ENCODE data around the gene NUDT22.

The NUDT22 gene

GRCh38 chr11:64225608-64226506 is at the start of gene NUDT22, which contains the start of gene TRPT1:
Gene NUDT22, plus strand, starts transcription at chr11:64226274. Its CDS starts 379 bp downstream, at chr11:64226653.
Gene TRPT1, minus strand, starts transcription at chr11:64226186. Its CDS starts 326 bp downstream, at chr11:64225860.
- no peak for DNase-seq

GRCh38 chr11:64176751-64177150 is 49.3 kb upstream of the NUDT22 start:
- no peak for DNase-seq

DNA sequence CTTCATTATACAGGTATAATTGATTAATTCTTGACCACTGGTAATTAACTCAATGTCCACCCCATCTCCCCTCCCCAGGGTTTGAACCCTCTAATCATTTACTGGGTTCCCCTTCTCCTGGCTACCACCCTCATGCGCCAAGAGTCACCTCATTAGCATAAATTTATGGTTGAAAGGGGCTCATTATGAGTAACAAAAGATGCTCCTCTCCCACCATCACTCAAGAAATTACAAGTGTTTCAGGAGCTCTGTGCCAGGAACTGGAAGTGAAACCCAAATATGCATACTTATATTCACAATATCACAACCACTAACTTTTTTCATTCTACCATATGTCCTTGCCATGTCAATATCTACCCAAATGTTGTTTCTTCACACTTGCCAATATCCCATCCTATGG is 47.9 kb upstream of the NUDT22 start:
- DNase-seq, result no peak

DNA sequence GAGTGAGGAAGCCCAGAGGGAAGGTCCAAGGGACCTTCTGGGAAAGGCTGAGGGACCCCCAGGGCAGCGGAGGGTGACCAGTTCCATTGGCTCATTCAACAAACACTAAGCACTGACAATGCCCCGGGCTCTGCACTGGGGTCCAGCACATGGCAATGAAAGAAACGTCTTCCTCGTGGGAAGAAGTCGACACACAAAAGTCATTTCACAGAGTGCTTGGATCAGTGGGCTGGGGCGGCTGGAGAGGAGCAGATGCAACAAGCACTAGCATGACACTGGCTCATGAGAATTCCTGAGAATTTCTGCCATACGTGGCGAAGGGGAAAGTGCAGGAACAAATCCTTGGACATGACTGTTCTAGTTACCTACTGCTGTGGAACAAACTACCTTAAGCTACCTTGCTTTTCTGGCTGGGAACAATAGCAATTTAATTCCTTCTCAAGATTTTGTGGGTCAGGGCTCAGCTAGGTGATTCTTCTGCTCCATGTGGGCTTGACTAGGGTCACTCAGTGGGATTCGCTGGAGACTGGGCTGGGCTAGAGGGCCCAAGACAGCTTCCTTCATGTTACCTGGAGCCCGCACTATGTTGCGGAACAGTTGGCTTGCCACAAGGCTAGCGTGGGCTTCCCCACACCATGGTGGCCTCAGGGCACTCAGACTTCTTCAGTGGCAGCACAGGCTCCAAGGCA is 47.0 kb upstream of the NUDT22 start:
- no peak for DNase-seq

DNA sequence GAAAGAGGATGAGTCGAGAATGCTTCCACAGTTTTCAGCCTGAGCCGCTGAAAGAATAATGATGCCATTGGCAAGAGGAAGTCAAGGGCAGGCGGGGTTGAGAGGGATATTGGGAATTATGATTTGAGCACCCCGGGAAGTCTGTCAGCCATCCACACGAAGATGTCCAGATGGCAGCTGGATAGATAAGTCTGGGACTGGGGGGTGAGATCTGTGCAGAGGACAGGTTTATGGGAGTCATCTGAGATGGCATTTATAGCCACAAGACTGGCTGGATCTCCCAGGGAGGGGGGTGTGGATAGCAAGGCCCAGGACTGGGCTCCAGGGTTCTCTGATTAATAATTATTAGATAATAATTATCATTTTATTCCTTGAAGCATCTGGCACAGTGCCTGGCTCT is 45.2 kb upstream of the NUDT22 start:
- DNase-seq, result no peak

- no peak for DNase-seq
Measured at GRCh38 chr11:64181506-64182411, 44.3 kb upstream of the NUDT22 start.

- DNase-seq, result no peak
Measured at GRCh38 chr11:64183890-64184289, 42.2 kb upstream of the NUDT22 start.

GRCh38 chr11:64185175-64185692 is 40.8 kb upstream of the NUDT22 start:
- no peak for DNase-seq

- DNase-seq, result peak; percentile 100
Measured at GRCh38 chr11:64185693-64186491, 40.2 kb upstream of the NUDT22 start, which contains the start of gene STIP1. Gene STIP1, plus strand, starts transcription at chr11:64186171. Its CDS starts 91 bp downstream, at chr11:64186262.

DNA sequence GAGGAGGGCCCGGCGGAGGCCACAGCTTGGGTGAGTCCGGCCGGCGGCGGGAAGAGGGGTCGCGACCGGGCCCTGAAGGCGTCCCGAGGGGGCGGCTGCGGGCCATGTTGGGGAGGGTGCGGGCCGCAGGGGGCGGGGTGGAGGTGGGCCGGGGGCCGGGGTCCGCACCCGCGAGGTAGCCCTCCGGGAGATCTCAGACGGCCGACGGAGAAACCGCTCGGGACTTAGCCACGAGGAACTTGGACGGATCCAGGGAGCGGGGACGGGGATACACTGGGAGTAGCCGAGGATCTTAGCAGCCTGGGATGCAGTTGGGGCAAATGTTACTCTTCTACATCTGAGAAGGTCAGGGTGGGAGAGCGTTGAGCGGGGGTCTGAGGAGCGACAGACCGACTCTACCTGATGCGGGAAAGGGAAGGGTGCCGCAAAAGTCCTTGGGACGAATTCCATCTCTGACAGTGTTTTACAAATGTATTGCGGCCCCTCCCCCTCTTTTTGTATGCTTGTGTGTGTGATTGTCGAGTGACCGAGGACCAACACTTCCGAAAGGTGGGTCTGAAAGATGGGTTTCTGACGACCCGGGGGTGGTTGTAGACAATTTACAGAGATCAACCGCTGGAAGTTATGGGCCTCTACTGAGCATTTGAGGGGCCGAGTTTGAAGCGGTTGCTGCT is 39.4 kb upstream of the NUDT22 start:
- DNase-seq, result no peak

GRCh38 chr11:64192434-64192833 is 33.6 kb upstream of the NUDT22 start:
- DNase-seq, result no peak

GRCh38 chr11:64196626-64197025 is 29.4 kb upstream of the NUDT22 start:
- no peak for DNase-seq

- no peak for DNase-seq
Measured at GRCh38 chr11:64198511-64198910, 27.6 kb upstream of the NUDT22 start.

DNA sequence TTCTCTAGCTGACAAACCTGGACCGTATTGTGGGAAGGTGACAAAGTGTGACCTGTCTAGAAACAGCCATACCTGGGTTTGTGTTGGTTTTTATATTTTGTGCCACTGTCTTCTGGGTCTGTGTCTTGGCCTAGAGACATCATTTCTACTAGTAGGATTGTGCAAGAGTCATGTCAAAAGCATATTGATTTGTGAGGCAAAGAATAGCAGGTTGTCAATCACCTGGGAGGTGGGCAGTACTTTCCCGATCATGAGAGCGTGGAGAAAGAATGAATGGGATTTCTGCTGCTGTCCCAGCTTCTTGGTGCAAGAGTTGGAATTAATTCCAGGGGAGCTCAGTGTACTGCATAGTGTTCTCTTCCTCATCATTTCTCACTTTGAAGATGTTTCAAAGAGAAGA is 24.5 kb upstream of the NUDT22 start:
- no peak for DNase-seq

GRCh38 chr11:64202992-64203391 is 23.1 kb upstream of the NUDT22 start:
- no peak for DNase-seq

DNA sequence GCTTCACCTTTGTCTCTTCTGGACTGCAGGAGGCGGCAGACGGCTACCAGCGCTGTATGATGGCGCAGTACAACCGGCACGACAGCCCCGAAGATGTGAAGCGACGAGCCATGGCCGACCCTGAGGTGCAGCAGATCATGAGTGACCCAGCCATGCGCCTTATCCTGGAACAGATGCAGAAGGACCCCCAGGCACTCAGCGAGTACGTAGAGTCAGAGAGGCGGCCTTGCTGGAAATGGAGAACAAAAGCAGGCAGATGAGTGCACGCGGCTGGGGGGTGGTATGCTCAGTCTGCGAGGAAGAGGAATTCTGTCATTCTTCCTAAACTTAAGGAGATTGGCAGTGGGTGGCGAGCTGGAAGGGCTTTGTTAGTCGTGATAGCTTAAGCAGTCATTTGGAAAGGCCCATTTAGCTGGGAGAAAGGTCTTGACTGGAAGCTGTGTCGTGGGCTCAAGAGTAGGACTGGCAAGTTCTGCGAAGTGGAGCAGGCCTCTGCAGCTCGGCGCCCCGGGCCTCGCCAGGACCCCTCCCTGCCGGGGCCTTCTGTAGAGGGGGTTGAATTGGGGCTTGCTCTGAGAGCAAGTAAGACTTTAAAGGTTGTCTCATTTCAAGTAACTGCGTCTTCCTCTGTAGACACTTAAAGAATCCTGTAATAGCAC is 22.5 kb upstream of the NUDT22 start:
- no peak for DNase-seq

- DNase-seq, result no peak
Measured at GRCh38 chr11:64204080-64204440, 22.0 kb upstream of the NUDT22 start.

DNA sequence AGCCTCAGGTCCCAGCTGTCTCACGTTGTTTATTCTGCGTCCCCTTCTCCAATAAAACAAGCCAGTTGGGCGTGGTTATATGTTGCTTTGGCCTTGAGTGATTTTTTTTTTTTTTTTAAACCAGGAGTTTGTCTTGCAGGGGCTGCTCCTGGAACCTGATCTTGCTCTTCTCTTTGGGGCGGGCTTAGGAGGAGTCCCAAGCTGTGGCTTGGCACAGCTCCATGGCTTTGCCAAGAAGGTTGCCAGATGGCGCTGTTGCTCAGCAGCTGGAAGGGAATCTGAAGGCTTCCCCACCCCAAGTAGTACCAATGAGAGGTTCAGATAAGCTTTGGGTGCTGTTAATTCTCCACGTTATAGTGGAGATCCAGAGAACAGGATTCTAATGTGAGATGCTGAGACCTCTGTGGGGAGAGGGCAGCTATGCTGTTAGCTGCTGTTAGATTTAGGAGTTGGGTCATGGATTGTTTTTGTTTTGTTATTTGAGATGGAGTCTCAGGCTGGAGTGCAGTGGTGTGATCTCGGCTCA is 21.5 kb upstream of the NUDT22 start:
- DNase-seq, result no peak

DNA sequence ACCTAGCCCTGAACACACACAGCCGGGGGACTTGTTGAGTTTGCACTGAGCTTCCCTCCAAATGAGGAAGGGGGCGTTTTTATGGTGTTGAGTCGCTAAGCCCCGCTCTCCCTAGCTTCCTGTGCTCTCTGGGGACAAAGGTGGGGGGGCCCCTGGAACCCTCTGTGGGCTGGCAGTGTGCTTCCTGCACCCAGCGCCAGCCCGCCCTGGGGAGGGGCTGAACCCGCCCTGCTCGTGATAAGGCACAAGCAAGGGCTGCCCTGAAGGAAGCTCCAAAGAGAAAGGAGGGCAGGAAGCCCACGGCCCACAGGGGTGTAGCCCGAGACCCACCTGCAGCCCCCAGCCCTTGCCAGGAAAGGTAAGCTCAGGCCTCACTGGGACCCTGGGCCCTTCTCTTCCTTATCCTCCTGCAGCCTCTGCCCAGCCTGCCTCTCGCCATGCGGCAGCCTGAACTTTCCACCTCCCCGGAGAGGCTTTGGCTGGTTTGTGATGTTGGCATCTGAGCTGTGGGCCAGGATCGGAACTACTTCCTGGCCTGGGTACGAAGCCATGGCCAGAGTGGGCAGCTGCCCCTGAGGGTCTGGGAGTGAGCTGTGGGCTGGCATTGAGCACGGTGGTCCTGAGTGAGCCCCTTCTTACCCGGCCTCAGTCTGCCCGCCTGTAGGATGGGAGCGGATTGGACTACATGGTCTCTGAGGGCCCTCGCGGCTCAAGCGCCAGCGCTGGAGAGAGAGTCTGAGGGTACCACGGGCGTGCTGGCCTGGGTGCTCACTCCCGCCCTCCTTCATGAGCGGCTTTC is 19.4 kb upstream of the NUDT22 start, which contains the start of gene FERMT3:
Gene FERMT3, plus strand, starts transcription at position 265 of the 799 bp plus-strand sequence. CDS start 644 bp downstream, outside the sequence.
- no peak for DNase-seq

Data from NCI-H1417 treated with DMSO at 0.1 percent for 48 hours (cell line).